NT2/D1 (cell line): Measurements from ENCODE around the gene R3HDM4.

Source experiments
- YY1 ChIP-seq: IDR thresholded peaks from 2 replicates; pipeline ENCODE4 v1.6.1; 2011; ENCODE audit not compliant: insufficient read length, insufficient read depth
- ZNF274 ChIP-seq: IDR thresholded peaks from 2 replicates; pipeline ENCODE4 v1.6.1; 2011; ENCODE audit warnings: mild to moderate bottlenecking, low read depth, low read length

DNA sequence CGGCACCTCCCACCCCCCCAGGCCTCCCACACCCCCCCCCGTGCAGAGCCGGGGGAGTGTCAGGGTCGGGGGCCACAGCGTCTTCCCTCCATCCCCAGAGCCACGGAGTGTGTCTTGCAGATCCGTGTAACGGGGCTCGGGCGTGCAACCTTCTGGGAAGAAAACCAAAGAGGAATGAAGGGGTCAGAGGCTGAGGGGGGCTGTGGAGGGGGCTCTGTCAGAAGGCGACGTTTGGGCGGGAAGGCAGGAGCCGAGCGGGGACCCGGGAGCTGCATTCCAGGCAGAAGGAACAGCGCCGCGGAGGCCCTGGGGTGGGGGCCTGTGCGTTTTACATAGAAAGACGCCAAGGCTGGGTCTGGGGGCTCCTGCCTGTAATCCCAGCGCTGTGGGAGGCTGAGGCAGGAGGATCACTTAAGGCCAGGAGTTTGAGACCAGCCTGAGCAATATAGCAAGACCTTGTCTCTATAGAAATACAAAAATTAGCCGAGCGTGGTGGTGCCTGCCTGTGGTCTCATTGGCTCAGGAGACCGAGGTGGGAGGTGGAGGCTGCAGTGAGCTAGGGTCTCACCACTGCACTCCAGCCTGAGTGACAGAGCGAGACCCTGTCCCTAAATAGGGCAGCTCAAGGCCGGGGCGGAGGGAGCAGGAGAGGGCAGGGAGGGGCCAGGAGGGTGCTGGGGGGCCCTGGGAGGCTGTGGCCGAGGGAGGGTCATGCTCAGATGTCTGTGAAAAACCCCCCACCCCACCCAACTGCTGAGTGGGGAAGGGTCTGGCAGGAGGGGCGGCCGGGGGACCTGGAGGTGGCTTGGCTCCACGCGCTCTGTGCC is 40.6 kb upstream of the R3HDM4 start:
- TF ChIP-seq YY1 (no peak), ZNF274 (no peak)
